Chondrocyte (in vitro differentiated cells): ENCODE measurements around the gene SIGLEC7. TPM values are rescaled to one million over a fixed set of nuclear protein-coding genes. Genes with fewer than 3 reads are reported as not detected.

Source experiments
- DNase-seq: peaks from one replicate; pipeline ENCODE4 v3.0.0; 2021; ENCODE audit warnings: mixed read lengths, low spot score
- H3K27ac Mint-ChIP-seq: one replicate; pipeline ENCODE4 v1.8.0; 2021; ENCODE audit warnings: mild to moderate bottlenecking, moderate library complexity, mixed read lengths; ENCODE audit not compliant: unreplicated experiment
- H3K27me3 Mint-ChIP-seq: 2 replicates; pipeline ENCODE4 v1.8.0; 2021; ENCODE audit warnings: low read depth, mixed read lengths
- H3K36me3 Mint-ChIP-seq: 2 replicates; pipeline ENCODE4 v1.8.0; 2021; ENCODE audit warnings: low read depth, mixed read lengths
- H3K4me1 Mint-ChIP-seq: 2 replicates; pipeline ENCODE4 v1.8.0; 2021; ENCODE audit warnings: low read depth, mild to moderate bottlenecking, mixed read lengths
- H3K4me3 Mint-ChIP-seq: one replicate; pipeline ENCODE4 v1.8.0; 2021; ENCODE audit warnings: mild to moderate bottlenecking, moderate library complexity, mixed read lengths; ENCODE audit not compliant: unreplicated experiment
- H3K9me3 Mint-ChIP-seq: 2 replicates; pipeline ENCODE4 v1.8.0; 2021; ENCODE audit warnings: low read depth, mixed read lengths
- CTCF ChIP-seq: fragments of 200-600 bp; sonication (generic); IDR thresholded peaks from 2 replicates; pipeline ENCODE4 v1.5.0; 2021; ENCODE audit warnings: antibody characterized with exemption, mild to moderate bottlenecking, moderate library complexity
- total RNA-seq: library from RNA; stranded (reverse); gene quantifications from 3 replicates; pipeline ENCODE4 v1.2.1, GENCODE V29; 2021

Gene SIGLEC7
- total RNA-seq, 1 donor from 2014 or later, result not detected

GRCh38 chr19:51119101-51119500 is 23.0 kb upstream of the SIGLEC7 start:
- Mint-ChIP-seq H3K4me1 (no peaks in the 10 kb centered on the region), H3K36me3 (no peaks in the 10 kb centered on the region), H3K9me3 (no peaks in the 10 kb centered on the region)

GRCh38 chr19:51119611-51120010 is 22.5 kb upstream of the SIGLEC7 start:
- Mint-ChIP-seq H3K4me1 (no peaks in the 10 kb centered on the region), H3K9me3 (no peaks in the 10 kb centered on the region), H3K4me3 (no peak overlapping the region), H3K27ac (no peak overlapping the region), H3K36me3 (no peaks in the 10 kb centered on the region), H3K27me3 (peaks cover 19% of the 10 kb centered on the region)
- TF ChIP-seq CTCF, result no peak
- peak; percentile 69 for DNase-seq

More at GRCh38 chr19:51119101-51119500, 23.0 kb upstream of the SIGLEC7 start:
- H3K4me3 Mint-ChIP-seq, result no peak overlapping the region
- no peak for DNase-seq
- H3K27ac Mint-ChIP-seq, result no peak overlapping the region
- H3K27me3 Mint-ChIP-seq, result peaks cover 19% of the 10 kb centered on the region
- no peak for TF ChIP-seq CTCF

GRCh38 chr19:51120160-51120559 is 21.9 kb upstream of the SIGLEC7 start:
- Mint-ChIP-seq H3K36me3 (no peaks in the 10 kb centered on the region), H3K27ac (no peak overlapping the region), H3K27me3 (peaks cover 16% of the 10 kb centered on the region), H3K4me1 (no peaks in the 10 kb centered on the region), H3K9me3 (no peaks in the 10 kb centered on the region), H3K4me3 (no peak overlapping the region)
- TF ChIP-seq CTCF, result no peak
- no peak for DNase-seq

- H3K9me3 Mint-ChIP-seq, result no peaks in the 10 kb centered on the region
- H3K27me3 Mint-ChIP-seq, result peaks cover 9% of the 10 kb centered on the region
- H3K36me3 Mint-ChIP-seq, result no peaks in the 10 kb centered on the region
- DNase-seq, result no peak
- TF ChIP-seq CTCF, result no peak
- no peak overlapping the region for H3K27ac Mint-ChIP-seq
- no peak overlapping the region for H3K4me3 Mint-ChIP-seq
- no peaks in the 10 kb centered on the region for H3K4me1 Mint-ChIP-seq
These were observed 20.8 kb upstream of the SIGLEC7 start for GRCh38 chr19:51121257-51121656.

GRCh38 chr19:51122112-51122981 is 19.8 kb upstream of the SIGLEC7 start:
- no peak for DNase-seq
- H3K36me3 Mint-ChIP-seq, result no peaks in the 10 kb centered on the region
- H3K27me3 Mint-ChIP-seq, result peaks cover 6% of the 10 kb centered on the region
- no peak overlapping the region for H3K4me3 Mint-ChIP-seq
- TF ChIP-seq CTCF, result no peak
- H3K4me1 Mint-ChIP-seq, result no peaks in the 10 kb centered on the region
- no peaks in the 10 kb centered on the region for H3K9me3 Mint-ChIP-seq
- H3K27ac Mint-ChIP-seq, result no peak overlapping the region
